H7 (cell line): Measurements from ENCODE around the gene TEX2. TPM values are rescaled to one million over a fixed set of nuclear protein-coding genes. Genes with fewer than 3 reads are reported as not detected.

ENCODE experiments used
- DNase-seq: peaks from one replicate; pipeline ENCODE4 v3.0.0; 2012
- H3K27me3 ChIP-seq: 2 replicates; pipeline ENCODE4 v1.6.0; 2011; ENCODE audit warnings: mild to moderate bottlenecking, low read length; ENCODE audit not compliant: control insufficient read depth, insufficient read depth
- H3K36me3 ChIP-seq: replicated peaks from 2 replicates; pipeline ENCODE4 v1.5.1; 2011; ENCODE audit warnings: low read length; ENCODE audit not compliant: control insufficient read depth, insufficient read depth
- H3K4me3 ChIP-seq: 2 replicates; pipeline ENCODE4 v1.5.1; 2011; ENCODE audit warnings: low read depth, mild to moderate bottlenecking, control low read depth, low read length, moderate library complexity; ENCODE audit not compliant: insufficient read depth
- total RNA-seq: library from RNA; depleted of rRNA; stranded (reverse); fragments of >200 nt; shearing (Covaris generic); gene quantifications from 2 replicates; pipeline ENCODE4 v1.2.3, GENCODE V29; 2014

Gene TEX2
- total RNA-seq, 1 experiment from 2014 or later: 4.7 TPM

- DNase-seq: no peak
- H3K4me3 ChIP-seq: no peak overlapping the region
- peaks cover 4% of the 10 kb centered on the region for H3K36me3 ChIP-seq
Measured at GRCh38 chr17:64151016-64151368, 112.1 kb downstream of the TEX2 start.

DNA sequence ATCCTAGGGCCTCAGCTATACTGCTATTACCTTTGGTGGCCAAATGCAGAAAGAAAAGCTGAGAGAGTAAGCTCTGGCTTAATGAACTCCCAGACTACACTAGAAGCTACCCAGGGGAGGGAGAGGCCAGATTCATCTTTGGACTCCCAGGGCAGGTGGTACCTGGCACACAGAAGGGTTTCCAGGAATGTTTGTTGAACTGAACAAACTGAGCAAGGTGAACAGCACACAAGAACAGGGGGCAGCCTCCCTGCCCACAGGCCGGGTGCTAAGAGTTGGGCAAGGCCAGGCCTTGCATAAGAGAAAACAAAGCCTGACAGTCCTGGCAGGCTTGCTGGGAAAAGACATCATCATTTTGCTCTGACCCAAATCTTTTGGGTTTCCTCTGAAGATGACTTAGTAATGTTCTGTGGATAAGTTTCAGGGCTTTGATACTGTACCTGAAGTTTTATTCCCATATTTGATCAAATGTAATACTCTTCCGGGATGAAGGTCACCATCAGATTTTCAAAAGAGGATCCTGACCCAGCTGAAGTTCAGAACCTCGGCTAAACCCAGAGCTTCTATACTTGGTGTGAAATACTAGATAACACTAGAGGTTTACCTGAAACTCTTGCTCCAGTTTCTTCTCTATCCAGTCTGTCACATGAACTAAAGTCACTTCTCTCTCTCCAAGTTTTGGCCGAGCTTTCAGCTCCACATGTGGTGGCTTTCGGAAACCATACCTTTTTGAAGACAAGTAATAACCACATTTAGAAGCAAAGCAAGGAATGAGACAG lies 112.6 kb downstream of the TEX2 start:
- no peak for DNase-seq
- H3K27me3 ChIP-seq: no peaks in the 10 kb centered on the region
- no peak overlapping the region for H3K4me3 ChIP-seq
- peaks cover 4% of the 10 kb centered on the region for H3K36me3 ChIP-seq

More at GRCh38 chr17:64151016-64151368, 112.1 kb downstream of the TEX2 start:
- H3K27me3 ChIP-seq: no peaks in the 10 kb centered on the region

- Histone ChIP-seq H3K4me3 (no peak overlapping the region), H3K36me3 (peaks cover 4% of the 10 kb centered on the region), H3K27me3 (no peaks in the 10 kb centered on the region)
- DNase-seq: no peak
Measured at GRCh38 chr17:64149196-64149595, 113.9 kb downstream of the TEX2 start.

DNA sequence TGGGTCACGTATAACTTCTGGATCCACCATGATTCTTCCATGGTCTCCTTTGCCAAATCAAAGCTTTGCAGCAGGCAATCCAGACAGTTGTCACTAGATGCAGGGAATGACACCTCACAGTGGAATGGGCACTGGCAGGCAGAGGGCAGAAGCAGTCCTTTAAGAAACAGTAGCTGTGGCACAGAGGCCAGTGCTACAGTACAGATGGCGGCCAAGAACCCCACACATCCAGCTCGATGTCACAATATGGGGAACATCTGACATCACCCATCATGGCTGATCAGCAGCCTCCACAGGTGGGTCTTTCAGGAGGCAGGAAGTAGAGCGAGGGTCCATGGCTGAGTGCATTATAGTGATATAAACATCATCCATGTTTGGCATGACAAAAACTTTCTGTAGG lies 114.4 kb downstream of the TEX2 start:
- Histone ChIP-seq H3K27me3 (no peaks in the 10 kb centered on the region), H3K36me3 (peaks cover 4% of the 10 kb centered on the region), H3K4me3 (no peak overlapping the region)
- DNase-seq: peak; percentile 19

GRCh38 chr17:64148017-64148631 lies 114.9 kb downstream of the TEX2 start:
- H3K4me3 ChIP-seq: no peak overlapping the region
- H3K27me3 ChIP-seq: no peaks in the 10 kb centered on the region
- DNase-seq: peak; percentile 49
- peaks cover 4% of the 10 kb centered on the region for H3K36me3 ChIP-seq

DNA sequence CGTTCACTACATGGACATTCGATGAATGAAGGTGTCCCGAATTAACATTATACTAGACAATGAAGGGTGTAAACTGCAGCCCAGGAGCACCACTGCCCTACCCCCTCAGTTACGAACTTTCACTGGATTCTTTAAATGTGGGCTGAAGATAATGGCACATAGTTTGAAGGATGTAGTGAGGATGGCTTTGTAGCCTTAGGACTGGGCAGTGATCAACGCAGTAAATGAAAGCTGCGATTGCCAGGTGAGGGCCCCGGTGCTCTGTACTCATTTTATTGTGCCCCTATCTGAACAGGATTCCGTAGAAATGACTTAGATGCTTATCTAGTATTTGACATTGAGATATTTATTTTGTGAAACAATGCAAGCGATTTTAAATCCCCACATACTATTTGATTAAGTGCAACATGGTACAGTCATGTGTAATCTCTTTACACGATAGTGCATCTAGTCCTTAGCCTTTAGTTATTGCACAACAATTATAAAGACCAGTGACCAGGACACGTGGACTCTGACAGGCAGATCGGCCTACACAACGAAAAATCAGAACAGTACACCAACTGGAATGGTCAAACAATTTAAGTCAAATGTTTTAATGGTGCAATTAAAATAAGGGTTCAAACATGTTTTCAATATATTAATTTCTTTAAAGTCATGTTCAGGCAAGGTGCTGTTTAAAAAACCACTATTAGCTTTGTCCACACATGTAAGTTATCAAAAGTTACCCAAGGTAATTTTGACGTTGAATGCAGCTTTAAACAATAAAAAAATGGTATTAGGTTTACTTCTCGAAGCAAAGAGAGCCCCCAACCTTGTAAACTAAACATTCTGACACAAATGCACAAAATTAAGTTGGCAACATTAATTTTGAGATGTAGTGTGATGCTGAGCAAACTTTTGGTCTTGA lies 115.7 kb downstream of the TEX2 start:
- Histone ChIP-seq H3K4me3 (peak overlapping the region; percentile 95), H3K27me3 (no peaks in the 10 kb centered on the region), H3K36me3 (peaks cover 4% of the 10 kb centered on the region)
- peak; percentile 46 for DNase-seq

- Histone ChIP-seq H3K36me3 (peaks cover 4% of the 10 kb centered on the region), H3K27me3 (no peaks in the 10 kb centered on the region), H3K4me3 (peak overlapping the region; percentile 95)
- DNase-seq: peak; percentile 56
Measured at GRCh38 chr17:64146418-64147109, 116.5 kb downstream of the TEX2 start.

GRCh38 chr17:64145751-64146417 lies 117.2 kb downstream of the TEX2 start:
- Histone ChIP-seq H3K27me3 (no peaks in the 10 kb centered on the region), H3K36me3 (peaks cover 4% of the 10 kb centered on the region), H3K4me3 (peak overlapping the region; percentile 95)
- DNase-seq: peak; percentile 94

DNA sequence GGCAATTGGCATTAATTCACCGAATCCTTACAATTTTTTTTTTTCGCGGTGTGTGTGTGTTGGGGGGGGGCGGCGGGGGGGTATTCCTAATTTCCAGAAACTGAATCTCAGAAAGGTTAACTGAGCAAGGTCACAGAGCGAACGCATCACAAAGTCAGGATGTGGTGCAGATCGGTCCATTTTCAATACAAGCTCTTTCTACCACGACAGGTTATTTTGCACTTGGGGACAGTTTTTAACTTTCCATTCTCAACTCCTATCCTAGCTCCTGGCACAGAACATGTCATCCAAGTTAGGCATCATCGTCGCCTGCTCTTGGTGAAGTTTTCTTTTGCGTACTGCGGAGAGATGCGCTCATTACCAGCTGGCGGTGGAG lies 117.7 kb downstream of the TEX2 start:
- no peaks in the 10 kb centered on the region for H3K27me3 ChIP-seq
- H3K36me3 ChIP-seq: peaks cover 4% of the 10 kb centered on the region
- peak overlapping the region; percentile 95 for H3K4me3 ChIP-seq
- DNase-seq: no peak

GRCh38 chr17:64139542-64139941 lies 123.5 kb downstream of the TEX2 start:
- Histone ChIP-seq H3K4me3 (no peak overlapping the region), H3K36me3 (no peaks in the 10 kb centered on the region), H3K27me3 (no peaks in the 10 kb centered on the region)
- DNase-seq: no peak

DNA sequence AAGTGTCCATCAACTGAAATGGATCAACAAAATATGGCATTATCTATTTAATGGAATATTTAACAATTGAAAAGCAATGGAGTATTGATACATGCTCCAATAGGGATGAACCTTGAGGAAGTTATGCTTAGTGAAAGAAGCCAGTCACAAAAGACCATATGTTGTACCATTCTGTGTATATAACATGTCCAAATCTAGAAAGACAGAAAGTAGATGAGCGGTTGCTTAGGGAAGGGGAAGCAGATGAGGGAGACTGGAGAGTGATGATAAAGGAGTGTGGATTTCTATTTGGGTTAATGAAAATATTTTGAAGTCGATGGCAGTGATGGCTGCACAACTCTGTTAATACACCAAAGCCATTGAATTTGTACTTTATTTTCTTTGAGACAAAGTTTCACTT lies 124.6 kb downstream of the TEX2 start:
- Histone ChIP-seq H3K36me3 (no peaks in the 10 kb centered on the region), H3K27me3 (no peaks in the 10 kb centered on the region), H3K4me3 (no peak overlapping the region)
- DNase-seq: no peak

DNA sequence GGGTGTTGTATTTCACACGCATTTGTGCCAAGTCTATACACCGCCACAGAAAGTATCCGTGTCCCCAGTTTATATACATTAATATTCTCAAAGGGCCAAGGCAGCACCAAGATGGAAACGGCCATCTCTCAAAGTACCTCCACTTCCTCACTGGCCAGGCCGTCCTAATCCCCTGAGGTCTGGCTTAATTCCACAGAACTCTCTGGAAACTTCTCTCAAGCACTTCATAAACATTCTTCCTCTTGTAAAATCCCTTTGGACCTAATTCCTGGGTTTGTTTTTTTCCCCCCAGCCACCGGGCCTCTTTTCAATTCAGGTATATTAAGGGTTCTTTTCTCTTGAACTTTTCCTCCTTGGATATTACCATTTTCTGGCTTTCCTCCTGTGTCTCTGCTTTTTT lies 128.1 kb downstream of the TEX2 start:
- H3K27me3 ChIP-seq: peaks cover 9% of the 10 kb centered on the region
- no peak overlapping the region for H3K4me3 ChIP-seq
- H3K36me3 ChIP-seq: no peaks in the 10 kb centered on the region
- no peak for DNase-seq

DNA sequence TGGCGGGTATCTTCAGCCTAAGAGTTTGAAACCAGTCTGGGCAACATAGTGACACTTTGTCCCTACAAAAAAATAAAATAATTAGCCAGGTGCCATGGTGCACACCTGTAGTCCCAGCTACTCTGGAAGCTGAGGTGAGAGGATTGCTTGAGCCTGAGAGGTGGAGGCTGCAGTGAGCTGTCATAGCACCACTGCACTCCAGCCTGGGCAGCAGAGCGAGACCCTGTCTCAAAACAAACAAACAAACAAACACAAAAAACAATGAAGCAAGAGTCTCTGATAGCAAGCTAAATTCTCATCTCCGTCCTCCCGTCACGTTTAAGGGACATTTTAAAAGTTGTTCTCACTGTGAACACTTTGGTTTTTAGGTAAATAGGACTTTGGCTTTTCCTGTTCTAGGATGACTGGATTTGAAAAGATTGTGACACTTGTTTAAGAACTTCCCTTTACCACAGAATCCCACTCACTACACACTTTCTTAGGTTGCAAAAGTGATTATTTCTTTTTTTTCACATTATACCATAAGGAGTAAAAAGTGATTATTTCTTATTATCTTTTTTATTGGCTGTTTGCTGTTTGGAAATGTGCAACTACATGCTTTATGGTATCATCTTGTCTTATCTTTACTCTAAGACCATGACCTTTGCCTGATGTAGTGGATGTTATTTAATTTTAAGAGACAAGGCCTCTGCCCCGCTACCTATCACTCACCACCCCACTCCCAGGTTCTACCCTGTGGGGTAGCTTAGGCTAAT lies 128.7 kb downstream of the TEX2 start:
- Histone ChIP-seq H3K27me3 (peaks cover 11% of the 10 kb centered on the region), H3K4me3 (no peak overlapping the region)
- no peak for DNase-seq

More for the DNA sequence above, 128.7 kb downstream of the TEX2 start:
- H3K36me3 ChIP-seq: no peaks in the 10 kb centered on the region
